A673 (cell line): ENCODE results near the gene PDE8A.

Source experiments
- CTCF ChIP-seq: fragments of 300-800, 200-600 bp; sonication (generic); conservative IDR thresholded peaks from 2 replicates; pipeline ENCODE4 v1.5.1; 2017; ENCODE audit warnings: low read depth, mild to moderate bottlenecking, antibody characterized with exemption, low read length, moderate library complexity, mixed read lengths
- EZH2 ChIP-seq: fragments of 200-600 bp; sonication (generic); IDR thresholded peaks from 2 replicates; pipeline ENCODE4 v1.6.1; 2017; ENCODE audit warnings: borderline replicate concordance, low read depth, mild to moderate bottlenecking, mixed read lengths, antibody characterized with exemption, low read length; ENCODE audit not compliant: poor library complexity, severe bottlenecking

- TF ChIP-seq CTCF (no peak), EZH2 (no peak)
These were observed 34.7 kb upstream of the PDE8A start for GRCh38 chr15:84946772-84947489.
